Right atrium auricular region (tissue), 2 donors: Measurements from ENCODE around the gene TRIM16. TPM values are rescaled to one million over a fixed set of nuclear protein-coding genes. Genes with fewer than 3 reads are reported as not detected.
"Not testable (repeated sequence)": the region's sequence is repeated elsewhere in the genome, so short reads cannot be mapped to it uniquely, and the experiment has no call there.

Experiments
- DNase-seq: peaks from one replicate; pipeline ENCODE4 v3.0.0-alpha.2; 2019; ENCODE audit warnings: low spot score
- H3K27ac ChIP-seq, 2 donors: fragments of 200-600 bp; sonication (generic); 1 replicate in 1 of 2; 2 replicates in 1 of 2; pipeline ENCODE4 v1.5.1; 2016 to 2019
- H3K27me3 ChIP-seq, 2 donors: fragments of 200-600 bp; sonication (generic); one replicate each; pipeline versions ENCODE4 v1.5.1 to v1.6.0; 2017 to 2019
- H3K36me3 ChIP-seq: fragments of 200-600 bp; sonication (generic); one replicate; pipeline ENCODE4 v1.5.1; 2016
- H3K4me1 ChIP-seq, 2 donors: fragments of 200-600 bp; sonication (generic); one replicate each; pipeline versions ENCODE4 v1.5.1 to v1.6.0; 2017 to 2019
- H3K4me3 ChIP-seq, 2 donors: fragments of 200-600 bp; sonication (generic); 1 replicate in 1 of 2; 2 replicates in 1 of 2; pipeline ENCODE4 v1.5.1; 2017 to 2019; ENCODE audit warnings: mild to moderate bottlenecking in 1 of 2, moderate library complexity in 1 of 2
- H3K9me3 ChIP-seq, 2 donors: fragments of 200-600 bp; sonication (generic); one replicate each; pipeline ENCODE4 v1.5.1; 2019
- total RNA-seq, 2 donors: library from RNA; depleted of rRNA; stranded (reverse); fragments of >200 nt; gene quantifications; one replicate each; pipeline ENCODE4 v1.1.0, GENCODE V29; 2016

The TRIM16 gene
- total RNA-seq, 2 donors from 2014 or later: 17.1 to 33.4 TPM

GRCh38 chr17:15581462-15581861, 102.6 kb downstream of the TRIM16 start:
- not testable (repeated sequence) for H3K9me3 ChIP-seq, H3K36me3 ChIP-seq, H3K27me3 ChIP-seq, DNase-seq, H3K27ac ChIP-seq, H3K4me3 ChIP-seq, H3K4me1 ChIP-seq

Other genes with a start within 250 kb of the TRIM16 start
- under 1 TPM in 1 of 2 donors, not detected in 1; 0.94 TPM for gene CDRT4, start 216.7 kb downstream of the TRIM16 start, total RNA-seq
- gene TVP23C, start 120.8 kb downstream of the TRIM16 start, total RNA-seq: 1 to 10 TPM; 3.3 to 5.3 TPM
- gene FBXW10B, start 64.6 kb downstream of the TRIM16 start, total RNA-seq: under 1 TPM in 1 of 2 donors, not detected in 1; 0.63 TPM
- gene ZNF286A, start 15.4 kb upstream of the TRIM16 start, total RNA-seq: 10 to 100 TPM; 20.1 to 26.1 TPM
- not detected for gene TBC1D26, start 48.0 kb upstream of the TRIM16 start, total RNA-seq